SK-N-SH treated with all-trans-retinoic acid at 6 μM for 48 hours (cell line): ENCODE measurements around the gene IQSEC3.
"Not testable (repeated sequence)": the region's sequence is repeated elsewhere in the genome, so short reads cannot be mapped to it uniquely, and the experiment has no call there.

Experiments
- ATAC-seq: fragments of 200-7000 bp; cut with Tn5 transposase; 3 replicates; pipeline ENCODE4 v1.9.1; 2020; ENCODE audit warnings: mild to moderate bottlenecking, moderate library complexity
- CSDC2 ChIP-seq: fragments of 250-450 bp; sonication (Bioruptor Pico); IDR thresholded peaks from 2 replicates; pipeline ENCODE4 v1.5.0; 2020; ENCODE audit warnings: mild to moderate bottlenecking, moderate library complexity
- GLIS3 ChIP-seq: fragments of 250-450 bp; sonication (Bioruptor Pico); IDR thresholded peaks from 2 replicates; pipeline ENCODE4 v1.5.0; 2020; ENCODE audit warnings: mild to moderate bottlenecking, moderate library complexity
- OSR1 ChIP-seq: fragments of 250-450 bp; sonication (Bioruptor Pico); IDR thresholded peaks from 2 replicates; pipeline ENCODE4 v1.8.0; 2022; ENCODE audit warnings: moderate library complexity, mild to moderate bottlenecking, inconsistent platforms
- PPARA ChIP-seq: fragments of 250-450 bp; sonication (Bioruptor Pico); IDR thresholded peaks from 2 replicates; pipeline ENCODE4 v1.5.0; 2020; ENCODE audit warnings: mild to moderate bottlenecking, borderline replicate concordance
- SNAI2 ChIP-seq: fragments of 250-450 bp; sonication (Bioruptor Pico); IDR thresholded peaks from 2 replicates; pipeline ENCODE4 v1.5.0; 2020; ENCODE audit warnings: mild to moderate bottlenecking, moderate library complexity
- ZFP3 ChIP-seq: fragments of 250-450 bp; sonication (Bioruptor Pico); IDR thresholded peaks from 2 replicates; pipeline ENCODE4 v1.5.0; 2020; ENCODE audit warnings: mild to moderate bottlenecking, moderate library complexity
- ZNF565 ChIP-seq: fragments of 450-650 bp; formaldehyde crosslinking; conservative IDR thresholded peaks from 2 replicates; pipeline ENCODE4 v1.5.0; 2020; ENCODE audit warnings: low read depth, mild to moderate bottlenecking, moderate library complexity
- TF ChIP-seq, protein P1 (sequence below): fragments of 250-450 bp; sonication (Bioruptor Pico); IDR thresholded peaks from 2 replicates; pipeline ENCODE4 v1.5.0; 2020; ENCODE audit warnings: mild to moderate bottlenecking, moderate library complexity
- TF ChIP-seq, protein P2 (sequence below): fragments of 250-450 bp; sonication (Bioruptor Pico); IDR thresholded peaks from 2 replicates; pipeline ENCODE4 v1.5.1; 2021; ENCODE audit warnings: mild to moderate bottlenecking, moderate library complexity

IQSEC3 gene

DNA sequence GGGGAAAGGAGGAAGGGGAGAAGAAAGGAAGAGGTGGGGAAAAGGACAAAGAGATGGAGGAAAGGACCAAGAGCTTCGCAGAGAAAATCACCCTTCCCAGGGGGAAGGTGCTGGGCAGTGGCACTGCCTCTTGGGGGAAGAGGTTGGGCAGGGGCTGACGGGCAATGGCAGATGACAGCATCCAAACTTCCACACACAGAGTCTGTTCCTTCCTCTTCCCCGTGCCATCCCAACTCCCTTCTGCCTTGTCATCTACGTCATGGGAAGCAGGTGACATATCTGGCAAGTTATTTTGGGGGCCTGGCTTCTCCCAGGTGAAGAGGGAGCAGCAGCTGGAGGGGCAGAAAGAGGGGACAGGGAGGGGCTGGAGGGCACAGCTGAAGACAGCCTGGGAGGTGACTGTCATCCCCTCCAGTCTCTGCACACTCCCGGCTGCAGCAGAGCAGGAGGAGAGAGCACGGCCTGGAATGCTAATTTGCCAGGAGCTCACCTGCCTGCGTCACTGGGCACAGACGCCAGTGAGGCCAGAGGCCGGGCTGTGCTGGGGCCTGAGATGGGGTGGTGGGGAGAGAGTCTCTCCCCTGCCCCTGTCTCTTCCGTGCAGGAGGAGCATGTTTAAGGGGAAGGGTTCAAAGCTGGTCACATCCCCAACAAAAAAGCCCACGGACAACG, 43.9 kb upstream of the IQSEC3 start:
- TF ChIP-seq, protein P1, sequence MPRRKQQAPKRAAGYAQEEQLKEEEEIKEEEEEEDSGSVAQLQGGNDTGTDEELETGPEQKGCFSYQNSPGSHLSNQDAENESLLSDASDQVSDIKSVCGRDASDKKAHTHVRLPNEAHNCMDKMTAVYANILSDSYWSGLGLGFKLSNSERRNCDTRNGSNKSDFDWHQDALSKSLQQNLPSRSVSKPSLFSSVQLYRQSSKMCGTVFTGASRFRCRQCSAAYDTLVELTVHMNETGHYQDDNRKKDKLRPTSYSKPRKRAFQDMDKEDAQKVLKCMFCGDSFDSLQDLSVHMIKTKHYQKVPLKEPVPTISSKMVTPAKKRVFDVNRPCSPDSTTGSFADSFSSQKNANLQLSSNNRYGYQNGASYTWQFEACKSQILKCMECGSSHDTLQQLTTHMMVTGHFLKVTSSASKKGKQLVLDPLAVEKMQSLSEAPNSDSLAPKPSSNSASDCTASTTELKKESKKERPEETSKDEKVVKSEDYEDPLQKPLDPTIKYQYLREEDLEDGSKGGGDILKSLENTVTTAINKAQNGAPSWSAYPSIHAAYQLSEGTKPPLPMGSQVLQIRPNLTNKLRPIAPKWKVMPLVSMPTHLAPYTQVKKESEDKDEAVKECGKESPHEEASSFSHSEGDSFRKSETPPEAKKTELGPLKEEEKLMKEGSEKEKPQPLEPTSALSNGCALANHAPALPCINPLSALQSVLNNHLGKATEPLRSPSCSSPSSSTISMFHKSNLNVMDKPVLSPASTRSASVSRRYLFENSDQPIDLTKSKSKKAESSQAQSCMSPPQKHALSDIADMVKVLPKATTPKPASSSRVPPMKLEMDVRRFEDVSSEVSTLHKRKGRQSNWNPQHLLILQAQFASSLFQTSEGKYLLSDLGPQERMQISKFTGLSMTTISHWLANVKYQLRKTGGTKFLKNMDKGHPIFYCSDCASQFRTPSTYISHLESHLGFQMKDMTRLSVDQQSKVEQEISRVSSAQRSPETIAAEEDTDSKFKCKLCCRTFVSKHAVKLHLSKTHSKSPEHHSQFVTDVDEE (CRISPR knock-in tag) = no peak
- TF ChIP-seq ZFP3 = no peak
- TF ChIP-seq PPARA (CRISPR knock-in tag) = no peak
- TF ChIP-seq, protein P2, sequence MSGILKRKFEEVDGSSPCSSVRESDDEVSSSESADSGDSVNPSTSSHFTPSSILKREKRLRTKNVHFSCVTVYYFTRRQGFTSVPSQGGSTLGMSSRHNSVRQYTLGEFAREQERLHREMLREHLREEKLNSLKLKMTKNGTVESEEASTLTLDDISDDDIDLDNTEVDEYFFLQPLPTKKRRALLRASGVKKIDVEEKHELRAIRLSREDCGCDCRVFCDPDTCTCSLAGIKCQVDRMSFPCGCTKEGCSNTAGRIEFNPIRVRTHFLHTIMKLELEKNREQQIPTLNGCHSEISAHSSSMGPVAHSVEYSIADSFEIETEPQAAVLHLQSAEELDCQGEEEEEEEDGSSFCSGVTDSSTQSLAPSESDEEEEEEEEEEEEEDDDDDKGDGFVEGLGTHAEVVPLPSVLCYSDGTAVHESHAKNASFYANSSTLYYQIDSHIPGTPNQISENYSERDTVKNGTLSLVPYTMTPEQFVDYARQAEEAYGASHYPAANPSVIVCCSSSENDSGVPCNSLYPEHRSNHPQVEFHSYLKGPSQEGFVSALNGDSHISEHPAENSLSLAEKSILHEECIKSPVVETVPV = no peak
- no peak for TF ChIP-seq OSR1
- TF ChIP-seq CSDC2 (CRISPR knock-in tag) = no peak
- TF ChIP-seq SNAI2 (CRISPR knock-in tag) = no peak
- TF ChIP-seq GLIS3 (CRISPR knock-in tag) = no peak
- TF ChIP-seq ZNF565 = no peak
- ATAC-seq = peak; percentile 16

DNA sequence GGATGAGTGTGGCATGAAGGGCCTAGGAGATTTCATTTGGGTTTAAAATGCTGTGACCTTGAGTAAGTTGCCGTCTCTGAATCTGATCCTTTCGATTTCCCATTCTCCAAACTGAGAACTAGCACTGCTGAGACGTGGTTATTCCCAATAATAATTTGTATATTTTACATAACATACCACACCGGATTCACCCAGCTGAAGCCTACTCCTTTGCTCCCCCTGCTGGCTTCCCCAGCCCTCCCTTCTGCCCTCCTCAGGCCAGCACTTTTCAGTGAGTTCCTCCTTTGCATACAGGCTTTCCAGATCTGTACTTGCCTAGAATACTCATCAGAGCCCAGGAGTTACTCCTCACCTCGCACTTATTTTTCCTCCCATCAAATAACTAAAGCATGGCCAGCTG, 38.7 kb upstream of the IQSEC3 start:
- ATAC-seq = not testable (repeated sequence)

DNA sequence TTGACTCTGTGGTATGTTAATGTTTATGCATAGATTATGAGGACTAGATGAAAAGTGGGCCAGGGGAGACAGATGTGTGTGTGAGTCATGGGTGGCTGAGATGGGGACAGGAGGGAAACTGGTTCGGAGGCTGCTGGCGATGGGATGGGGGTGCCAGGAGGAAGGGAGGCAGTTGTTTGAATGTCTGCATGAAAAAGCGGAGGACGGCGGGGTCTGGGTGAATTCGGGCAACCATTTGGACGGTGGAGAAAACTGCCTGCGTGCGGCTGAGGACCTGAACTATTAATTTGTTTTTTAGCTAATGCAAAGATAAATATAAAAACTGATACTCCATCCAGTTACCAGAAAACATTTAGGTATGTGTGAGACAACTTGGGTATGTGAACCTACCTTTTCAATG, 27.8 kb upstream of the IQSEC3 start:
- not testable (repeated sequence) for ATAC-seq

DNA sequence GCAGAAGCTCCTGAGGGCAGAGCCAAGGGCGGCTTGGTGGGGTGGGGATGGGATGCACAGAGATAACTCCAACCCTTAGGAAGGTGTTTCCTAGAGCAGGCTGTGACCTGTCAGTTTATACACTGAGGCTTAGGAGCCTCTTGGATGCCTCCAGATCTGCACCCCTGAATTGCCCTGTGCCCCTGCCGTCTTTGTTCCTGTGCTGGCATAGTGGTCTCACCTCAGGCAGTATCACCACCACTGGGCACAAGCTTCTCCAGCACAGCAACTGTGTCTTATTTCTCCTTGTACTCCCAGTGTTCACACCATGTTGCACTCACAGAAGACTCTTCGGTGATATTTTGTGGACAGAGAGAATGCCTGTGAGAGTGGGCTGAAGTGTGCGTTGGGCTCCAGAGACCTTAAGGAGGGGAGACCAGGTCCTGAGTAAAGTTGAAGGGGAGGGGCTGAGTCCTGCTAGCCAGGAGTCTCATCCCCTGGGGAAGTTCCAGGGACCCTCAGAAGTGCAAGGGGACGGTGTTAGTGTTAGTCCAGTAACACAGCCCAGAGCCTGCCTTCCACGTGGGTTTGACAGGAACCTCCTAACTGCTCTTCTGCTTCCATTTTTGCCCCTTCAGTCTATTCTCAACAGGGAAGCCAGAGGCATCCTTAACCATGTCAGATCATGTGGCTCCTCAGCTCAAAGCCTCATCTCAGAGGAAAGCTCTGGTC, 26.9 kb upstream of the IQSEC3 start:
- ATAC-seq = not testable (repeated sequence)

DNA sequence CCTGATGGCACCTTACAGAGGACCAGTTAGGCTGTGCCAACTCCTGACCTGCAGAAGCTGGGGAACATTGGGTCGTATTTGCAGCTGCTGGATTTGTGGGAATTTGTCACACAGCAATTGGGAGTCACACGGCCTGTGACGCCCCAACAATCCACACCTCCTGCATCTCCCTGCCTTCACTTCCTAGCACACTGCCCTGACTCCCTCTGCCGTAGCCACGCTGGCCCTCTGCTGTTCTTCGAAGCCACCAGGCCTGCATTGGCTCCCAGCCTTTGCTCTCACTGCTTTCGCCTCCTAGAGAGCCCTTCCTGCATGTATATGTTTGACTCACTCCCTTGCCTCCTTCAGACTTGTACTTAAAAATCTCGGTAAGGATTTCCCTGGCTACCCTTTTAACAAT, 22.2 kb upstream of the IQSEC3 start:
- not testable (repeated sequence) for ATAC-seq

DNA sequence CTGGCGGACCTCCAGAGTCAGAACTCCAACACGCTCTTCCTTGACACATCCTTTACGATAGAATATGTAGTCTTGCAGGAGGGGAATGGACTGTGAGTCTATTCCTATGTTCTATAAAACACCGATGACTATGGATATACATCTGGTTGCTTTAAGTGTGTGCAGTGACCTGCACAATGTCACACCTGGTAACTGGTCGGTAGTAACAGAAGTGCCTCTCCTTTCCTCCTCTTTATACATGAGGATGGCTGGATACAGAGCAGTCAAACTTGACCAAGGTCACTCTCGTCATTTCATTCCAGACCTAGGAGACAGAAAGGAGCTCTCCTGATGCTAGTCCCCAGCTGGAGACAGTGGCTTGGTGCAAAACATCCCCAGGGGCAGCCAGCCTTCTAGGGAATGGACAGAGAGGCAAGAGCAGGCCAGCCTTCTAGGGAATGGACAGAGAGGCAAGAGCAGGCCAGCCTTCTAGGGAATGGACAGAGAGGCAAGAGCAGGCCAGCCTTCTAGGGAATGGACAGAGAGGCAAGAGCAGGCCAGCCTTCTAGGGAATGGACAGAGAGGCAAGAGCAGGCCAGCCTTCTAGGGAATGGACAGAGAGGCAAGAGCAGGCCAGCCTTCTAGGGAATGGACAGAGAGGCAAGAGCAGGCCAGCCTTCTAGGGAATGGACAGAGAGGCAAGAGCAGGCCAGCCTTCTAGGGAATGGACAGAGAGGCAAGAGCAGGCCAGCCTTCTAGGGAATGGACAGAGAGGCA, 21.2 kb upstream of the IQSEC3 start:
- not testable (repeated sequence) for ATAC-seq

DNA sequence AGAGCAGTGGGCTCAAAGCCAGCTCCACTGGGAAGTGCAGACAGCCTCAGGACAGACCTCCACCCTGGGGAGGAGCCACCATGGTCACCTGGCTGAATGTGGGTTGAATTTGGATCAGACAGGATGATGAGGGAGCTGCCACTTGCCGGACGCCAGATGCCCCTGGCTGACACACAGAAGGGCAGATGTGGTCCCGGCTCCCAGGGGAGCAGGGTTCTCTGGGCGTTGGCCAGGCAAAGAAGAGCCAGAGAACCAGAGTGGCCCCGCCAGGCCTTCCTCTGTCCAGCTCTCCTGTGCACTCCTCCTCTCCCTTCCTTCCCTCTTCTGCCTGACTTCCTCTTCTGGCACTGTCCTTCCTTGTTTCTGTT, 20.6 kb upstream of the IQSEC3 start:
- ATAC-seq = not testable (repeated sequence)

DNA sequence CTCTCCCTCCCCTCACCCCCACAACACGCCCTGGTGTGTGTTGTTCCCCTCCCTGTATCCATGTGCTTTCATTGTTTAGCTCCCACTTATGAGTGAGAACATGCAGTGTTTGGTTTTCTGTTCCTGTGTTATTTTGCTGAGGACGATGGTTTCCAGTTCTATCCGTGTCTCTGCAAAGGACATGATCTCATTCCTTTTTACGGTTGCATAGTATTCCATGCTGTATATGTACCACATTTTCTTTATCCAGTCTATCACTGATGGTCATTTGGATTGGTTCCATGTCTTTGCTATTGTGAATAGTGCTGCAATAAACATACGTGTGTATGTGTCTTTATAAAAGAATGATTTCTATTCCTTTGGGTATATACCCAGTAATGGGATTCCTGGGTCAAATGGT, 20.0 kb upstream of the IQSEC3 start:
- not testable (repeated sequence) for ATAC-seq

DNA sequence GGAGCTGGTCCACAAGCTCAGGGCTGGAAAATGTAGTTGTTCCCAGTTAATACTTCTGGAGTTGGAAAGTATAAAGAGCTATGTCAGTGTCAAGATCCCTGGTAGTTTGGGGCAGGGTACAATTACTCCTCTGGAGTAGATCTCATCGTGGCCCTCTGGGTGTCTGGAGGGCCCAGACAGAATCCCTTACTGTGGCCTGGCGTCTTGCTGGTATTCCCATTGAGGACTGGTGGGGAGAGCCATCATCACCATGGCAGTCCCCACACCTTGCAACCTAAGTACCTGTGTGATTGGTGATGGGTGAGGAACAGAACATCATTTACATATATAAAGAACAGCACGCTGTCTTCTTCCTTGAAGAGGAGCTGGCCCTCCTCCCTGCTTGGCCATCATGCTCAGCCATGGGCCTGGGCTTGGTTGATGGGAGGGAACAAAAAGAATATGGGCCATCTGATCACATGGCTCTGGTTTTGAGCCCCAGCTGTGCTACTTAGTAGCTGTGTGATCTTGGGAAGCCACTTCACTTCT, 18.8 kb upstream of the IQSEC3 start:
- not testable (repeated sequence) for ATAC-seq

DNA sequence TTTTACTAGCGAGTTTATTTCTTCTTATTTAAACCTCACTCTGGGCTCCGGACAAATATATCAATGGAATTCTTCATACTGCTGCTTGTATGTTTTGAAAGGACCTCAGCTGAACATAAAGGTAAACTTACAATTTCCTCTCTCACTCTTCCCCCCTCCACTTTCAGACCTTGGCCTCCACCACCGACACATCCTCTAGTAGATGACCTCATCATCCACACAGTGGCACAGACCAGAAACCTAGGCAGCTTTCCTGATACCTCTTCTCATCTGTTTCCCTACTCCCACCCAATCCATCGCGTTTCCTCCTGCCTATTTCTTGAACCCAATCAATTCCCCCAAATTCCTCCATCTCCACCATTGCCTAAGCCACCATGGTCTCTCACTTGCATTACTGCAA, 17.4 kb upstream of the IQSEC3 start:
- not testable (repeated sequence) for ATAC-seq

DNA sequence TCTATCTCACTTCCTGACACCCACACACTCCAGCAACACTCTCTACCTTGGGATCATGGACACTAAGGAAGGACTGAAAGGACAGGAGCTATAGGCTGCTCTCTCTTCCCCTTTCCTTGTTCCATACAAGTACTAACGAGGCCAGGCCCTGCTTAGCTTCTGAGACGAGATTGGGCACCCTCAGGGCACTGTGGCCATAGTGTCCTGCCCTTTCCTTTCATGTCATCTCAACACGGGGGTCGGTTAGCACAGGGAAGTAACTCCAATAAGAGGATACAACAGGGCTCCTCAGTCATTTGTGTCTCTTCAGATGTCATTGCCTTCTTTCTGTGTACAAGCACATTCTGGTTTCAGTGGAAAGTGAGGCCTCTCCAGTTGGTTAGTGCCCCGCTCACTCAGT, 15.5 kb upstream of the IQSEC3 start:
- not testable (repeated sequence) for ATAC-seq

DNA sequence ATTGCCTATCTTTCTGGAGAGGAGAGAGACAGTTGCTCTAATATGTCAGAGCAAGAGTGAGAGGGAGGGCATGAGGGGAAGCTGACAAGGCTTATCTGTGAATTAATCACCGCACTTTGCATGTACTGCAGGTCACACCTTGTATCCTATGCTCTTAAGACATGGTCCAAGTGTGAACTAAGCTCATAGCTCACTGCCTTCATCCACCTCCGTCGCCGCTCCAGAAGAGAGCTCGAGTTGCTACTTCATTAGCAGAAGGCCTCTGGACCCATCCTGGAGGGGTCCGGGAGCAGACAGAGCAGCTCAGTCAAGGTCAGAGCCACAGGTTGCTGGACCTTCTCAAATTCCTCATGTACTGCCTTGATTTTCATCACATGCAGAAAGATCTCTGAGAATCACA, 14.6 kb upstream of the IQSEC3 start:
- not testable (repeated sequence) for ATAC-seq

DNA sequence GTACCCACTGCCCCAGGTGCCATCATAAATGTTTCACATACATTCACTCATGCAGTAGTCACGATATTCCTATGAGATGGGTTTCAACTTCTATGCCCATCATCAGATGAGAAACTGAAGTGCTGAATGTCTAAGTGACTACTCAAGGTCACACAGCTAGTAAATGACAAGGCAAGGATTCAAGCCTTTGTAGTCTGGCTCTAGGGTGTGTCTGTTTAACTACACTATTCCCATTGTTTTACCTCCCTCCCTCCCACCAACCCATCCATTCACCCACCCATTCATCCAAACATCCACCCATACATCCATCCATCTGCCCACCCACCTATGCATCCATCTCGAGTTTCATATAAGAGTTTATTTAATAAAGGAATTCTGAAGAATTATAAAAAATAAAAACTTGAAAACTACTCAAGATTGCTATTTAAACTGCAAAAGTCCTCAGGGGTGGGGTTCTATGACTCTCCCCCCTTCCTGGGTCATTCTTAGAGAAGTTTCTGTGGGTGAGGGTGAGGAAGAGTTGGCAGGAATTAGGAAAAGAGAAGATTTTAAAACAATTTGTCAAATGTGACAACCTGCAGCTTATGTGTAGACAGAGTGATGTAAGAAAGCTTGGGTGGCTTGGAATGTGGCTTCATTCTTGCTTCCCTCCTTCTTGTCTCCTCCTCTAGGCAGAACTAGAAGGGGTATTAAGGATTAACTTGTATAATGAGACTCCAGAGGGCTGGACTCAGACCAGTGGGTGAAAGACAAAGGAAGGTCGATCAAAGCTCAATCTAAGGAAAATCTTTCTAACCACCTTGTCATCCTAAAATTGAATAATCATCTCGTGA, 13.4 kb upstream of the IQSEC3 start:
- not testable (repeated sequence) for ATAC-seq
